Type B pancreatic cell (in vitro differentiated cells): ENCODE data around the gene ATP2B2. TPM values are rescaled to one million over a fixed set of nuclear protein-coding genes. Genes with fewer than 3 reads are reported as not detected.

Experiments used
- DNase-seq: peaks from one replicate; pipeline ENCODE4 v3.0.0; 2021; ENCODE audit warnings: mixed read lengths; ENCODE audit not compliant: unreplicated experiment; ENCODE audit errors: extremely low spot score
- H3K27ac Mint-ChIP-seq: 2 replicates; pipeline ENCODE4 v1.8.0; 2021; ENCODE audit warnings: mild to moderate bottlenecking, mixed read lengths
- H3K27me3 Mint-ChIP-seq: 2 replicates; pipeline ENCODE4 v1.8.0; 2021; ENCODE audit warnings: mixed read lengths
- H3K36me3 Mint-ChIP-seq: 2 replicates; pipeline ENCODE4 v1.8.0; 2021; ENCODE audit warnings: mixed read lengths
- H3K4me1 Mint-ChIP-seq: one replicate; pipeline ENCODE4 v1.8.0; 2021; ENCODE audit warnings: mixed read lengths; ENCODE audit not compliant: unreplicated experiment
- H3K4me3 Mint-ChIP-seq: 2 replicates; pipeline ENCODE4 v1.8.0; 2021; ENCODE audit warnings: mild to moderate bottlenecking, mixed read lengths
- H3K9me3 Mint-ChIP-seq: 2 replicates; pipeline ENCODE4 v1.8.0; 2021; ENCODE audit warnings: mixed read lengths
- total RNA-seq: library from RNA; stranded (reverse); gene quantifications from 2 replicates; pipeline ENCODE4 v1.2.1, GENCODE V29; 2021; ENCODE audit warnings: low replicate concordance
- TF ChIP-seq, protein P1 (sequence below): fragments of 200-600 bp; sonication (generic); conservative IDR thresholded peaks from 2 replicates; pipeline ENCODE4 v1.5.0; 2021; ENCODE audit warnings: antibody characterized with exemption, mild to moderate bottlenecking

The ATP2B2 gene
- total RNA-seq, 1 donor from 2014 or later: 0.31 TPM

DNA sequence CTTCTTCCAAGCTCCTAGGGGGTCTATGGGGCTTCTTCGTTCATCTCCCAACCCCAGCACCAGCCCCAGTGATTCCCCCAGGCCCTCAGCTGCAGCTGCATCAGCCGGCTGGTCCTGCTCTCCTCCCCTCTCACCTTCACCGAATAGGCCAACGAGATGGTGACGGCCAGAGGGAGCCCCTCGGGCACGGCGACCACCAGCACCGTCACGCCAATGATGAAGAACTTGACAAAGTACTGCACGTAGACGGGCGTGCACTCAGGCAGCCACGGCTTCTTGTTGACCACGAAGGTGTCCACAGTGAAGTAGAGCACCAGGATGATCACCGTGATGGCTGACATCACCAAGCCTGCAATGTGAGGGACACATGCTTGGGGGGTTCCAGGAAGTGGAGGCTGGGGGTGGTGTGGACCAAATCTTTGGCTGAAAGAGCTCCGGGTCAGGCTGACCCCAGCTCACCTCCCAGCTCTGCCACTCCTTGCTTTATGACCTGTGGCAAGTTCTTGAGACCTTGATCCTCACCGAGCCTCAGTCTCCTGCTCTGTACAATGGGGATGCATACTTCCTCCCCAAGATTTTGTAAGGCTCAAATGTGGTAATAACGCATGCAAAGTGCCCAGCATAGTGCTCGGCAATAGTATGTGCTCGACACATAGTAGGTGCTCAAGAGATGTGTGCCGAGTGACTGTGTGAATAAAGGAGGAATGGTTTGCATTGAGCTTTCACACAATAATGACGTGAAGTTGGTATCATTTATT lies 129.9 kb downstream of the ATP2B2 start:
- Mint-ChIP-seq H3K9me3 (no peaks in the 10 kb centered on the region), H3K36me3 (no peaks in the 10 kb centered on the region), H3K4me1 (no peaks in the 10 kb centered on the region), H3K4me3 (no peak overlapping the region), H3K27me3 (peaks cover 22% of the 10 kb centered on the region), H3K27ac (no peak overlapping the region)
- no peak for DNase-seq
- TF ChIP-seq, protein P1, sequence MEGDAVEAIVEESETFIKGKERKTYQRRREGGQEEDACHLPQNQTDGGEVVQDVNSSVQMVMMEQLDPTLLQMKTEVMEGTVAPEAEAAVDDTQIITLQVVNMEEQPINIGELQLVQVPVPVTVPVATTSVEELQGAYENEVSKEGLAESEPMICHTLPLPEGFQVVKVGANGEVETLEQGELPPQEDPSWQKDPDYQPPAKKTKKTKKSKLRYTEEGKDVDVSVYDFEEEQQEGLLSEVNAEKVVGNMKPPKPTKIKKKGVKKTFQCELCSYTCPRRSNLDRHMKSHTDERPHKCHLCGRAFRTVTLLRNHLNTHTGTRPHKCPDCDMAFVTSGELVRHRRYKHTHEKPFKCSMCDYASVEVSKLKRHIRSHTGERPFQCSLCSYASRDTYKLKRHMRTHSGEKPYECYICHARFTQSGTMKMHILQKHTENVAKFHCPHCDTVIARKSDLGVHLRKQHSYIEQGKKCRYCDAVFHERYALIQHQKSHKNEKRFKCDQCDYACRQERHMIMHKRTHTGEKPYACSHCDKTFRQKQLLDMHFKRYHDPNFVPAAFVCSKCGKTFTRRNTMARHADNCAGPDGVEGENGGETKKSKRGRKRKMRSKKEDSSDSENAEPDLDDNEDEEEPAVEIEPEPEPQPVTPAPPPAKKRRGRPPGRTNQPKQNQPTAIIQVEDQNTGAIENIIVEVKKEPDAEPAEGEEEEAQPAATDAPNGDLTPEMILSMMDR: no peak

DNA sequence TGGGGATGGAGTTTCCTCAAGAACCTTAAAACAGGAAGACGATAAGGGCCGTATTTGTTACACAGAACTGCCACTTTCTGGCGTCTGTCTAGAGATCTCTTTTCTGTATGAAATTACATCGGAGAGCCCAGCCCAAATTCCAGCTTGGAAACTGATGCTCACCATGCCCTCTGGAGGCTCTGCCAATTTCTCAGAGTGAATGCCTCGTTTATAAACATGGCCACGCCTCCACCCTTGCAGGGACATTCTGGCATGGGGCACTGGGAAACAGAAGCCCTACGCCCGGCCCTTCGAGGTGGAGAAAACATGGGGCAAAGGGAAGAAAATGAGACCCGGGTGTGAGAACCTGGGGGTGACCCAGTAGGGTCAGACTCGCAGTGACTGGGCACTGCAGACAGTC lies 131.1 kb downstream of the ATP2B2 start:
- Mint-ChIP-seq H3K4me3 (no peak overlapping the region), H3K36me3 (no peaks in the 10 kb centered on the region), H3K4me1 (no peaks in the 10 kb centered on the region), H3K9me3 (no peaks in the 10 kb centered on the region), H3K27me3 (peaks cover 24% of the 10 kb centered on the region), H3K27ac (no peak overlapping the region)
- TF ChIP-seq, protein P1: no peak
- no peak for DNase-seq

DNA sequence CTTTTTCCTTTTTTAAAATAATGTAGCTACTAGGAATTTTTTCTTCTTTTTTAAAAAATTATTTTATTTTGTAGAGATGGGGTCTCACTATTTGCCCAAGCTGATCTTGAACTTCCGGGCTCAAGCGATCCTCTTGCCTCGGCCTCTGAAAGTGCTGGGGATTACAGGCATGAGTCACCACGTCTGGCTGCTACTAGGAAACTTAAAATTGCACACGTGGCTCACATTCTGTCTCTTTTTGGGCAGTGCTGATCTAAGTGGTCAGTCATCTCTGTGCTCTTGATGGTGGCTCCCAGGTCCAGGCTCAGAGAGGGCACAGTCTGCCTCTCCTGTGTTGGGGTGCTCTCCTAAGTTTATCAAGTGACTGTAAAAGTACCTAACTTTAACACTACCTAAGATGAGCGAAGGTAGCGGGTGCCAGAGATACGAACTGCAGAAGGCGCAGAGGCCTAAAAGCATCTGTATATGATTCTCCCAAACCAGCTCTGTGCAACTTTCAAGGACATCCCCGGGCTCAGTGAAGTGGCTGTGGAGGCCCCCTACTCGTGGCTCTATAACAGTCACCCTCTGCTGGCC lies 131.6 kb downstream of the ATP2B2 start:
- no peak for DNase-seq
- Mint-ChIP-seq H3K27me3 (peaks cover 24% of the 10 kb centered on the region), H3K4me1 (no peaks in the 10 kb centered on the region), H3K4me3 (no peak overlapping the region), H3K9me3 (no peaks in the 10 kb centered on the region), H3K27ac (no peak overlapping the region), H3K36me3 (no peaks in the 10 kb centered on the region)
- TF ChIP-seq, protein P1: no peak

DNA sequence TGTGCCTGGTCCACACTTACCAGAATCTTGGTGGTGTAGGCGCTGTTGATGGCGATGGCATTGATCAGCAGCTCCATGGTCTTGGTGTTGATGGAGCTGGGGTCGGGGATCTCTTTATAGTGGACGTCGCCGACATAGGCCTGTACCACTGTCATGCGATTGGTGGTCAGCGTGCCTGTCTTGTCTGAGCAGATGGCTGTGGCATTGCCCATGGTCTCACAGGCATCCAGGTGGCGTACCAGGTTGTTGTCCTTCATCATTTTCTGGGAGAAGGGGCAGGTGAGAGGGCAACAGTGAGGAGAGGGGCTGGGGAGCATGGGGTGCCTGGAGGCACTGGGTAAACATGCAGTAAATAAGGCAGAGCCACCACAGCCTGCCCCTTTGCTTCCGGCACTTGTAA lies 133.6 kb downstream of the ATP2B2 start:
- H3K4me1 Mint-ChIP-seq: no peaks in the 10 kb centered on the region
- no peak overlapping the region for H3K27ac Mint-ChIP-seq
- no peaks in the 10 kb centered on the region for H3K9me3 Mint-ChIP-seq
- H3K4me3 Mint-ChIP-seq: no peak overlapping the region
- H3K27me3 Mint-ChIP-seq: peaks cover 27% of the 10 kb centered on the region
- TF ChIP-seq, protein P1: no peak
- no peaks in the 10 kb centered on the region for H3K36me3 Mint-ChIP-seq
- no peak for DNase-seq

DNA sequence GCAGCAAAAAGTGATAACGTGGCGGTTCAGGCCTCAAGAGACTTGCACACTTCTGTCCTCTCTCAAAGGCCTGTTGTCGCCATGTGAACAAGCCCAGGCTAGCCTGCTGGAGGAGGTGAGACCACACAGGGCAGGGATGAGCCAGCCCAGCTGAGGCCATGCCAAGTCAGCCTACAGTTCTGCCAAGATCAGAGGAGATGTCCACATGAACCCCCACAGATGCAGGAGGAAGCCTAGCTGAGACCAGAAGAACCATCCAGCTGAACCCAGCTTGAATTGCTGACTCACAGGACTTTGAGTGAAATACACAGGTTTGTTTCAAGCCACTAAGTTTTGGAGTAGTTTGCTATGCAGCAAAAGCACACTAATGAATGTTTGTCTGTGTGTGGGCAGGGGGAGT lies 134.2 kb downstream of the ATP2B2 start:
- no peak for DNase-seq
- TF ChIP-seq, protein P1: no peak
- Mint-ChIP-seq H3K9me3 (no peaks in the 10 kb centered on the region), H3K4me3 (no peak overlapping the region), H3K27me3 (peaks cover 24% of the 10 kb centered on the region), H3K27ac (no peak overlapping the region), H3K4me1 (peaks cover 4% of the 10 kb centered on the region), H3K36me3 (no peaks in the 10 kb centered on the region)
